Hindlimb muscle (tissue), 1 donor: ENCODE measurements around the gene OASL. TPM values are rescaled to one million over a fixed set of nuclear protein-coding genes. Genes with fewer than 3 reads are reported as not detected.

Experiments used
- DNase-seq: peaks from one replicate; pipeline ENCODE4 v3.0.0-alpha.2; 2013
- polyA plus RNA-seq: library from polyadenylated mRNA; unstranded; fragments of 120-200 nt; gene quantifications from one replicate; pipeline ENCODE4 v1.2.1, GENCODE V29; 2013; ENCODE audit not compliant: insufficient read length

Gene OASL
- polyA plus RNA-seq, 1 donor: 0.09 TPM

DNA sequence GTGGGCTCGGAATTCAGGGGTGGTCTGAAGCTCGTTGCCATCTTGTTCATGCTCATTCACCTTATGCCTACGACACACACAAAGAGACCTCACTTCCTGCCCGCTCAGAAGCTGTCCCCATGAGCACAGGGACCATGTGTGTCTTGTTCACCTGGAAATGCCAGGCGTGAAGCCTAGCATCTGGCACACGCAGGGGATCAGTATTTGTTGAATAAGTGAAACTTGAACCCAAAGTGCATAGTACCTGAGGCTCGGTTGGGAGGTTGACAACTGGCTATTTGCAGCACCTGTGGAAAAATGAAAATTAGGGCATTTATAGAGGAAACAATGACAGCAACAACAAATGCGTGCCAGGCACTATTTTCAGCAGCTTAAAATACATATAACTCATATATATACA, 28.2 kb downstream of the OASL start:
- no peak for DNase-seq

DNA sequence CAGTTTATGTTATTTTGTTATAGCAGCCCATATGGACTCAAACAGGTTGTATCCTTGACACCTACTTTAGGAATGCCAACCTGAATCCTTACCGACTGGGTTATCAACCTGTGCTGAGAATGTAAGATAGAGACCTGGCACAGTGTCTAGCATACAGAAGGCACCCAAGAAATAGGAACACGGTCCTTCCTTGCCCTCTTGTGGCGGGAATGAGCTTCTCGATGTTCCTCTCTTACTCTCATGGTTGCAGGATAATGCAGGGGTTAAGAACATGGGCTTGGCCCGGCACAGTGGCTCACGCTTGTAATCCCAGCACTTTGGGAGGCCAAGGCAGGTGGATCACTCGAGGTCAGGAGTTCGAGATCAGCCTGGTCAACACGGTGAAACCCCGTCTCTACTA, 29.3 kb downstream of the OASL start:
- DNase-seq: no peak

DNA sequence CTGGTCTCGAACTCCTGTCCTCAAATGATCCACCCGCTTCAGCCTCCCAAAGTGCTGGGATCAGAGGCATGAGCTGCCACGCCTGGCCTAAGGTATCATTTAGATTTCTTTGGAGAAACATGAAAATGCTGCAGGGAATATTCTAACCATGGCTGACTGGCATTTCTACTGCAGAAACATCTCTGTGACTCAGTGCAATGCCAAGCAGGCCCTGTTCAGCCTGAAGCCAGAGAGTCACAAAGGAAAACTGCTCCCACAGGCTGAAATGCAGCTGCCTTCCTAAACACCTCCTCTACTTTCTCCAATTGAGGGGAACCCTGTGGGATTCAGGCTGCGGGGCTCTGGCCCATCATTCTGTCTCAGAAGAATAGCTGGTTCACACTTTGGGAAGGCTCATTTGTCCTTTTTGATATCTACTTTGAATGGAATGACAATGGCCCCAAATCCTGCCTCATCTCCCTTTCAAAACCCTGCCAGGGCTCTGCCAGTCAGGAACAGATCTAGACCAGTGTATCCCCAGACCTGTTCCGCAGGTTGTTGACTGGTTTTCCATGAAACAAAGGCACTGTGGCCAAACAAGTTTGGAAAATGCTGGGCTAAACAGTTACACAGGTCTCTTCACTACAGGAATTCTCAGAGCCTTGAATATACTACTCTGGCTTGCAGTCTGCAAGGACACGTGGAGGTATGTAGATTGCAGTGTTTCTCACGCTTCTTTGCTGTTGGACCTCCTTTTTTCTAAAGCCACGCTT, 30.5 kb downstream of the OASL start:
- DNase-seq: no peak

DNA sequence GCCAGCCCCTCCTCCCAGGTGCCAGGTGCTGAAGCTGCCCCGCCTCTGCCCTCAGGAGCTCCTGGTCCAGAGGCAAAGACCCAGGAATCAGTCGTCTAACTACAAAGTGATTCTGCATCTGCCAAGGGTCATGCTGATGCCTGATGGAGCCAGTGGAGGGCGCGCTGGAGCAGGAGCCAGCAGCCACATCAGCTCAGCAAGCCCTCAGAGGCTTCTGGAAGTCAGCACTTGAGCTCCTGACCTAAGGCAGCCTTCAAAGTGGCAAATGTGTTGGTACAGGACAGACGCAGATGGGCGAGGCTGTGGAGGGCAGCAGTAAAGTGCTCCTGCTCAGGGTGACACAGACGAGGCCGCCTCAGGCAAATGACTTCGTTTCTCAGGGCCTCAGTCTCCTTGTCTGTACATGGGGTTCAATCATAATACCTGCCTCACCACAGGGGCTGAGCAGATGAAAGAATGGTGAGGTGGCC, 33.7 kb downstream of the OASL start:
- no peak for DNase-seq

DNA sequence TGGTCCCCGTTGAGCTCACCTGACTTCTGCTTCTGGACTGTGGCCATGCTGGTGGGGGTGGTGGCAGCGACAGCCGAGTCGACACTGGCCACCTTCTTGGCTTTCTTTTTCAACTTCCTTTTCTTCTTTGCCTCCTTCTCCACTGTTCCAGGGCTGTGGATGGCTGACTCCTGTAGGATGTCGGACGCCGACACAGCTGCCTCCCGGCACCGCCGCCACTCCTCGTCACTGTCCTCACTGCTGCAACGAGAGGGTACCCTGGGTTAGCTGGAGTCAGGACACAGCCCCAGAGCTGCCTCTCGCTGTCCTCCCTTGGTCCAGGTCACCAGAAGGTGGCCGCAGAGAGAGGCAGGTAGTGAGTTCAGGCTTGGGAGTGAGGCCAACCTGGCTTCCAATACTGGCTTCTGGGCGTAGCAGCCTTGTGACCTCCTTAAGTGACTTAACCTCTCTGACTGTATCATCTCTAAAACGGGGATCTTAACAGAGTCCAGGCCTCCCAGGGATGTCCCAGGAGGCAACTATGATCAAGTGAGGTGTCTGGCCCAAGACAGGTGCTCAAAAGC, 34.7 kb downstream of the OASL start:
- no peak for DNase-seq

DNA sequence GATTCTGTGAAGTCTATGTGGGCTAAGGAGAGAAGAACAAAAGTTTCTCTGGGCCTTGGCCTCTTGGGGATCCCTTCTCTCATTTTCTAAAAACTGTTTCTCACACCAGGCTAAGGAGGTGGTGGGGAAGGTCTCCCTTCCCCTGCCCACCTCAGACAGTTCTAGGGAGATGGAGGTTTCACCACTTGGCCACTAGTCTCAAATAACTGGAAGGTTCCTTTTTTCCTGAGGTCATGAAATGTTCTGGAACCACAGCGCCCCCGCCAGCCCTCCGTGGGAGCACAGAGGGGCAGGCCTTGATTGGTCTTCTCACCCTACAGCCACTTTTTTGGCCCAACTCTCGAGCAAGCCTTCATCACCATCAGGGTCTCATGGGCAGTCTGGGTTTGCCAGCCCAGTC, 35.4 kb downstream of the OASL start:
- no peak for DNase-seq

DNA sequence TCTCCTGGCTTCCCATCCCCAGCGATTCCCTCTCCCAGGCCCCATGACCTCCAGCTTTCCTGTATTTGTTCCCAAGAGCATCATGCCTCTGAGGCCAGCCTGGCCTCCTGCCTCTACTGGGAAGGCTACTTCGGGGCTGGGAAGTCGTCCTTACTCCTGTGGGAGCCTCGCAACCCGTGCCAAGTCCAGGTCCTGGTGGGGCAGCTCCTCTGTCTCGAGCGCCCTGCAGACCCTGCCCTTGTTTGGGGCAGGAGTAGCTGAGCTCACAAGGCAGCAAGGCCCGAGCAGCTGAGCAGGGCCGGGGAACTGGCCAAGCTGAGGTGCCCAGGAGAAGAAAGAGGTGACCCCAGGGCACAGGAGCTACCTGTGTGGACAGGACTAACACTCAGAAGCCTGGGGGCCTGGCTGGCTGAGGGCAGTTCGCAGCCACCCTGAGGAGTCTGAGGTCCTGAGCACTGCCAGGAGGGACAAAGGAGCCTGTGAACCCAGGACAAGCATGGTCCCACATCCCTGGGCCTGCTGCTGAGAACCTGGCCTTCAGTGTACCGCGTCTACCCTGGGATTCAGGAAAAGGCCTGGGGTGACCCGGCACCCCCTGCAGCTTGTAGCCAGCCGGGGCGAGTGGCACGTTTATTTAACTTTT, 37.1 kb downstream of the OASL start:
- DNase-seq: no peak

DNA sequence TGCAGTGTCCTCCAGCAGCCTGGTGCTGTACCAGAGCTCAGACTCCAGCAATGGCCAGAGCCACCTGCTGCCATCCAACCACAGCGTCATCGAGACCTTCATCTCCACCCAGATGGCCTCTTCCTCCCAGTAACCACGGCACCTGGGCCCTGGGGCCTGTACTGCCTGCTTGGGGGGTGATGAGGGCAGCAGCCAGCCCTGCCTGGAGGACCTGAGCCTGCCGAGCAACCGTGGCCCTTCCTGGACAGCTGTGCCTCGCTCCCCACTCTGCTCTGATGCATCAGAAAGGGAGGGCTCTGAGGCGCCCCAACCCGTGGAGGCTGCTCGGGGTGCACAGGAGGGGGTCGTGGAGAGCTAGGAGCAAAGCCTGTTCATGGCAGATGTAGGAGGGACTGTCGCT, 38.0 kb downstream of the OASL start:
- no peak for DNase-seq

DNA sequence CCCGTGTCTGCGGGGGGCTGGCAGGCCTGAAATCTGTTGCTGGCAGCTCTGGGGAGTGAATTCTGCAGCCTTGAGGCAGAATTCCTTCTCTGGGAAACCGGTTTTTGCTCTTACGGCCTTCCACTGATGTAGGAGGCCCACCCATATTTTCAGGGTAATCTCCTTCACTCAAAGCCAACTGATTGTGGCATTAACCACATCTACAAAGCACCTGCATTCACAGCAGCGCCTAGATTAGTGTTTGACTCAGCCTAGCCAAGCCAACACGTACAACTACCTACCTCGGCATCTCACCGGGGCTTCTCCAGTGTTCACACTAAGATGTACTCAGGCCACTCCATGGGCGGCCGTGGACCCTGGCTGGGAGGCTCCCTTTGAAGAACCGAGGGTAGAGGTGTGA, 38.5 kb downstream of the OASL start:
- no peak for DNase-seq

DNA sequence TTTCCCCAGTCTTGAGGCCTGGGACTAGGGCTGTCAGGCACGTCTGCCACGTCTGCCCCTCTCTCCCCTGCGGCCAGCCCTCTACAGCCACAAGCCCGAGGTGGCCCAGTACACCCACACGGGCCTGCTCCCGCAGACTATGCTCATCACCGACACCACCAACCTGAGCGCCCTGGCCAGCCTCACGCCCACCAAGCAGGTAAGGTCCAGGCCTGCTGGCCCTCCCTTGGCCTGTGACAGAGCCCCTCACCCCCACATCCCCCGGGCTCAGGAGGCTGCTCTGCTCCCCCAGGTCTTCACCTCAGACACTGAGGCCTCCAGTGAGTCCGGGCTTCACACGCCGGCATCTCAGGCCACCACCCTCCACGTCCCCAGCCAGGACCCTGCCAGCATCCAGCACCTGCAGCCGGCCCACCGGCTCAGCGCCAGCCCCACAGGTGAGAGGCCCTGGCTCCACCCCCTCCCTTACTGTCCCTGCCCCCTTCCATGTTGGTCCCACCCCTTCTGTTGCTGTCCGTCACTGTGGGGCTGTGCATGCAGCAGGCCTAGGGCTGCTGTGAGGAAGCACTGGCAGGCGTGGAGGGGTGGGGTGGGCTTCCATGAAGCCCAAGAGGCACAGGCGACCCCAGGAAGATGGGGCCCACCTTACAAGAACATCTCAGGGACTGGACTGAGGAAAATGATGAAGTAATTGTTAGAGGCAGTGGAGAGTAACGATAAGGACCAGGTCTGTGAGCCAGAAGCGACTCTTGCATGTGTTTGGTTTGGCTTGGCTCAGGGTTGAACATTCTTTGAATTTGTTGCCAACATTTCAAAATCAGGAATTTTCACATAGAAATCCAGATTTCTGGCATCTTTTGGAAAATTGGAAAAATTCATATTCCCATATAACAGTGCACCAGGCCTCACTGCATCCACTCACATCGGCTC, 39.6 kb downstream of the OASL start:
- DNase-seq: no peak

DNA sequence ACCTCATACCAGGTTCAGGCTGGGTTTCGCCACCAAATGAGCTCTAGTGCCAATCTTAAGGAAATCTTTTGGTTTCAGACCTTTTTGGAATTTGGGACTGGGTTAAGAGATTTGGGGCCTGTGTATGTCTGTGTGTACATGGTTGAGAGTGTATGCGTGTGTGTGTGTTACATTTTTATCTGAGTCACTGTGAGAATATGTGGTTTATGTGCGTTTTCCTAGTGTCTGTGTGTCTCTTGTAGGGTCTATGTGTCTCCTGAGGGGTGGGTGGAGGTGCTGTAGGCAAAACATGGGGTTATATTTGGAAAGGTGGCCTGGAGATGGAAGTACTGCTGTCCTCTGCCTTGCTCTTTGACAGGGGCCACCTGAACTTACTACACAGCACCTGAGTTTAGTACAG, 40.6 kb downstream of the OASL start:
- no peak for DNase-seq

DNA sequence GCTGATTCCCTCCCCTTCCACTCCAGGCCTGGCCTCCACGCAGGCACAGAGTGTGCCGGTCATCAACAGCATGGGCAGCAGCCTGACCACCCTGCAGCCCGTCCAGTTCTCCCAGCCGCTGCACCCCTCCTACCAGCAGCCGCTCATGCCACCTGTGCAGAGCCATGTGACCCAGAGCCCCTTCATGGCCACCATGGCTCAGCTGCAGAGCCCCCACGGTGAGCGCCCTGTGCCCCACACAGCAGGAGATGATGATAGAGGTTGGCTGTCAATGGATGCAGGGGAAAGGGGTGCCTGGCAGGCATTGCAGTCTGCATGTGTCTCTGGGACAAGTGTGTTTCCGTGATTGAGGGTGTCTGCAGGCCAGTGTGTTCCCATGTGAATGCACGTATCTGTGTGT, 41.6 kb downstream of the OASL start:
- no peak for DNase-seq

DNA sequence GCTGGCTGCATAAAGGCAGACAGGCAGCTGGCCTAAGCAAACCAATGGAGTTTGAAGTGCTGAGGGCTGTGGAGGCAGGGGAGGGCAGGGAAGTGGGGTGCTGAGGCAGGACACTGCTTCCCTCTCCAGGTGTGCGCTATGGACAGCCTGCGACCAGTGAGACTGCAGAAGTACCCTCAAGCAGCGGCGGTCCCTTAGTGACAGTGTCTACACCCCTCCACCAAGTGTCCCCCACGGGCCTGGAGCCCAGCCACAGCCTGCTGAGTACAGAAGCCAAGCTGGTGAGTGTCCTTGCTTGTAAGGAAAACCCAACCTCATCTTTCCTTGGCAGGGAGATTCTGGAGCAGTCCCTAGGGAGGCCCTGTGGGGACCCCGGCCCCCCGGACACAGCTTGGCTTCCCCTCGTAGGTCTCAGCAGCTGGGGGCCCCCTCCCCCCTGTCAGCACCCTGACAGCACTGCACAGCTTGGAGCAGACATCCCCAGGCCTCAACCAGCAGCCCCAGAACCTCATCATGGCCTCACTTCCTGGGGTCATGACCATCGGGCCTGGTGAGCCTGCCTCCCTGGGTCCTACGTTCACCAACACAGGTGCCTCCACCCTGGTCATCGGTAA, 42.8 kb downstream of the OASL start:
- no peak for DNase-seq

DNA sequence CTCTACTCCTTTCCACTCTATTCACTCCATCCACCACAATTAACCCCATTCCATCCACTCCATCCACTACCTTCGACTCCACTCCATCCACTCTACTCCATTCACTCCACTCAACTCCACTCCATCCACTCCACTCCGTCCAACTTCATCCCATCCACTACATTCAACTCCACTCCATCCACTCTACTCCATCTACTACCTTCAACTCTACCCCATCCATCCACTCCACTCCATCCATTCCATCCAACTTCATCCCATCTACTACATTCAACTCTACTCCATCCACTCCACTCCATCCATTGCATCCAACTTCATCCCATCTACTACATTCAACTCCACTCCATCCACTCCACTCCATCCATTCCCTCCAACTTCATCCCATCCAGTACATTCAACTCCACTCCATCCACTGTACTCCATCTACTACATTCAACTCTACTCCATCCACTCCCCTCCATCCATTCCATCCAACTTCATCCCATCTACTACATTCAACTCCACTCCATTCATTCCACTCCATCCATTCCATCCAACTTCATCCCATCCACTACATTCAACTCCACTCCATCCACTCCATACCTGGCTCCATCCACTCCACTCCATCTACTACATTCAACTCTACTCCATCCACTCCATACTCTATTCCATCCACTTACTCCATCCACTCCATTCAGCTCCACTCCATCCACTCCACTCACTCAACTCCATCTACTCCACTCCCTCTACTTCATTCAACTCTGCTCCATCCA, 44.3 kb downstream of the OASL start:
- DNase-seq: no peak

DNA sequence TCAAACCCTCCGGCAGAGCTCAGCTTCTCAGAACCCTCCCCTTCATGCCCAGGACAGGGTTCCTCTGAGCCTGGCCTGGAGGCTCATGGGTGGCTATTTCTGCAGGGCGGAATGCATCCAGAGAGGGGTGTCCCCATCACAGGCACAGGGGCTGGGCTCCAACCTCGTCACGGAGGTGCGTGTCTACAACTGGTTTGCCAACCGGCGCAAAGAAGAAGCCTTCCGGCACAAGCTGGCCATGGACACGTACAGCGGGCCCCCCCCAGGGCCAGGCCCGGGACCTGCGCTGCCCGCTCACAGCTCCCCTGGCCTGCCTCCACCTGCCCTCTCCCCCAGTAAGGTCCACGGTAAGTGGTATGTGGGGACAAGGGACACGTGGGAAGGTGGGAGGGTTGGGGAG, 45.0 kb downstream of the OASL start:
- no peak for DNase-seq

DNA sequence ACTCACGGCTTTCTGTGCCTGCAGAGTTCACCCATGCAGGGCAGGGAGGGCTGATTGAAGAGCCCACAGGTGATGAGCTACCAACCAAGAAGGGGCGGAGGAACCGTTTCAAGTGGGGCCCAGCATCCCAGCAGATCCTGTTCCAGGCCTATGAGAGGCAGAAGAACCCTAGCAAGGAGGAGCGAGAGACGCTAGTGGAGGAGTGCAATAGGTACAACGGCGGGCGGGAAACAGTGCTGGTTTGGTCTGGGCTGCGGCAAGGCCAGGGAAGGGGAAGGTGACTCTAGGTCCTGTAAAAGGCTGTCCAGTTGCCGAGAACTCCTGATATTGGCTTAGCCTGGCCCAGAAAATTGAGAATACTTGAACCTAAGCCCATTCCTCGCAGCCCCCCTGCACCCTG, 45.5 kb downstream of the OASL start:
- DNase-seq: no peak

DNA sequence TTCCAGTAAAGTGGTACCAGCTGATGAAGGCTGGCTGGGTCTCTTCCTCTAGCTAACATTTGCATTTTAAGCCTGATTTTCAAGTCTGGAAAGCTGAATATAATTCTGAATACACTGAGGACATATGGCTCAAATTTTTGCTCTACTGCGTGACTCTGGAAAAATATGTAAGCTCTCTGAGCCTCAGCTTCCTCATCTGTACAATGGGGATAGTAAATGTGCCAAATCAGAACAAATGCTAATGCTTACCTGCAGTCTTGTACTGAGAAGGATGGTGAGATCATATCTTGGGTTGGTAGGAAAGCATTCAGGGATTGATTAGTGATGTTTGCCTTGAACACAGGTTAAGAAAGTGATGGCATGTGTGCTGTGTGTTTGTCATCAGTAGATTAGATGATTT, 46.1 kb downstream of the OASL start:
- DNase-seq: no peak

DNA sequence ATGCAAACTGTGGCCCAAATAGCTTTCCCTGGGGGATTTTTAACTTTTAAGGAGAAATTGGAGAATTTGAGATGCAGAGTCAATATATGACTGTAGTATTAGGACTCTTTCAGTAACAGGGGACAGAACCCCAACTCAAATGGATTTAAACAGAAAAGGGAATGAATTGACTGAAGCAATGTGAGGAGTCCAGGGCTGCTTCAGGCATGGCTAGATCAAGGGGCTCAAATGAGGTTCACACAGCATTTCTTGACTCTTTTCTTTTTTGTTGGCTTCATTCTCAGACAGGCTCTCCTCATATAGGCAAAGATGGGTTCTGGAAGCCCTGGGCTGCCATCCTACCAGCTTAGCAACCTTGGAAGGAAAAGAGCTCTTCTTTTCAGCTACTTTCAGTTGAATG, 47.1 kb downstream of the OASL start:
- no peak for DNase-seq

DNA sequence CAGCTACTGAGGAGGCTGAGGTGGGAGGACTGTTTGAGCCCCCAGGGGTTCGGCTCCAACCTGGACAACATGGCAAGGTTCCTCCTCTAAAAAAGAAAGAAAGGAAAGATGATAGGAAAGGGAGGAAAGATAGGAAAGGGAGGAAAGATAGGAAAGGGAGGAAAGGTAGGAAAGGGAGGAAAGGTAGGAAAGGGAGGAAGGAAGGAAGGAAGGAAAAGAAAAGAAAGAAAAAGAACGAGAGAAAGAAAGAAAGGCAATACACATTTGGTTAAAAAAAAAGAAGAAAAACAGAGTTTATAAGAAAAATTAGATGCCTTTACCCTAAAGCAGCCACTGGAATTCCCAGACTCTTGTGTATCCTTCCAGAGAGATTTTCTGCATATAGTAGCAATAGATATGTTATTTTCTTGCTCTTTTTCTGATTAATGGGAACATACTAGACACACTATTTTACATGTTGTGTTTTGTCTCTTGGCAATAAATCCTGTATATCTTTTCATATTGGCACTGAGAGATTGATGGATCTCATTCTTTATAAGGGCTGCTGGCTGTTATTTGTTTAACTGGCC, 48.5 kb downstream of the OASL start:
- no peak for DNase-seq

DNA sequence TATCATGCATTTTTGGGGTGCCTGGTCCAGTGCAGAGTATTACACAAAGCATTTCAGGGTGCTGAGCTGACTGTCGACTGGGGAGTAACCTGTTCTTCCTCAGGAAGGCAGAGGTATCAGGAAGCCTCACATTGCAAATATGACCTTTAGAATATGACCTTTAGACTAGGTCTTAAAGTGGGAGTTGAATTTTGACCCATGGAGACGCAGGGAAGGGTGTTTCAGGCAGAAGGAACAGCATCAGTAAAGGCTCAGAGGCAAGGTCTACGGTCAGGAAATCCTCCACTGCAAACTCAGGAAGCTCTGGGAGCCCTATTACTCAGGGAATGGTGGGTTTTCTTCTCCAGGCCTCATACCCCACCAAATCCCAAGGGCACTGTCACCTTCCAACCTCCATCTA, 49.4 kb downstream of the OASL start:
- DNase-seq: no peak

DNA sequence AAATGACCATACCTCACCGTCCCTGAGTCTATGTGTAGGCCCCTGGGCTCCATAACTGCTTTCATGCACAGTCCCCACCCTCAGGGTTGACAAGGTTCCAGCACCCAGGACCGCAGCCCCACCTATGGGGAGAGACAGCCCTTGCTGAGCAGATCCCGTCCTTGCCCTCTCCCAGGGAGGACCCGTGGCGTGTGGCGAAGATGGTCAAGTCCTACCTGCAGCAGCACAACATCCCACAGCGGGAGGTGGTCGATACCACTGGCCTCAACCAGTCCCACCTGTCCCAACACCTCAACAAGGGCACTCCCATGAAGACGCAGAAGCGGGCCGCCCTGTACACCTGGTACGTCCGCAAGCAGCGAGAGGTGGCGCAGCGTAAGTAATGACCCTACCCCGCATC, 50.4 kb downstream of the OASL start:
- DNase-seq: no peak

DNA sequence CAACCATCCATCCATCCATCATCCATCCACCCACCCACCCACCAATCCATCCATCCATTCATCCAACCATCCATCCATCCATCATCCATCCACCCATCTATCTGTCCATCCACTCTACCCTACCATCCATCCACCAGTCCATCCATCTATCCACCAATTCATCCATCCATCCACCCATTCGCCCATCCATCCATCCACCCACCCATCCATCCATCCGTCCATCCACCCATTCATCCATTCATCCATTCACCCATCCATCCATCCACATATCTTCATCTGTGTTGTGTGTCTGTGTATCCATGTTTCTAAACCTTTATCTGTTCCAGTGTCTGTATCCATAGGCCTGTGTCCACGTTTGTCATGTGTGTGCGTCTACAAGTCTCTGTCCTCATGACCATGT, 50.8 kb downstream of the OASL start:
- no peak for DNase-seq
